HG03097 (cell line): Measurements from ENCODE around the gene PDE4B.

Source experiments
- ATAC-seq: cut with Tn5 transposase; IDR thresholded peaks from one replicate; pipeline ENCODE4 v1.9.1; 2021; ENCODE audit not compliant: unreplicated experiment, low FRiP score

Gene PDE4B

DNA sequence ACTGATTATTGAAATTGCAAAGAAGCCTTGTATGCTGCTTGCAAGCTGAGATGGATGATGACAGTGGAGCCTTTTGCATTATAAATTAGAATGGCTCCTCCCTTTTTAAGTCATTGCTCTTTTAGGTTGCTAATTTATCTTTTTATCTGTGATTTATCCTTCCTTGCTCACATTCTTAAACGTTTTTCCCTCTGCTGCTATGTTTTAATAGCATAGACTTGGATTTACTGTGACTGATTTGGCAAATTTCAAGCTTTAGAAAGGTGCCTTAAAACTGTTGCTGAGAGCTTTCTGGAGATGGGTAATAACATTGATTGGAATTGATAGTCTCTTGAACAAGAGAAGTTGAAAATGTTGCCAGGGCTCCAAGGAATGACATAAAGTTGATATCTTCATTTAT, 427.8 kb downstream of the PDE4B start:
- ATAC-seq: no peak

- ATAC-seq: no peak
Measured at GRCh38 chr1:66223681-66224080, 431.0 kb downstream of the PDE4B start.

GRCh38 chr1:66226985-66227384, 434.3 kb downstream of the PDE4B start:
- no peak for ATAC-seq

DNA sequence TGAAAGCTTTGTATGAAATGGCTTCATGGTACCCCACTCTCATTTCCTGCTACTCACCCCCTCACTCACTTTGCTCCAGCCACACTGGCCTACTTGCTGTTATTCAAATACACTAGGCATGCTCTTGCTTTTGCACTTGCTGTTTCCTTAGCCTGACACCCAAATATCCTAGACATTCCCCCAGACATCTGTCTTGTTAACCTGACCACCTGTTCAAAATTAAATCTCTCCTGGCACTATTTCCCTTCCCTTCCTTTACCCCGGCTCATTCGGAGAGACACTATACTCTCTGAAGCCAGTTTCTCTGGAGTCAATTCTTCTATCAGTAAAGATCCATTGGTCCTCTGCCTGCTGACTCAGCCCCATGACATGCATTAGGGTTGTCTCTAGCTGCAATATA, 435.3 kb downstream of the PDE4B start:
- no peak for ATAC-seq

GRCh38 chr1:66231217-66231616, 438.5 kb downstream of the PDE4B start:
- no peak for ATAC-seq

DNA sequence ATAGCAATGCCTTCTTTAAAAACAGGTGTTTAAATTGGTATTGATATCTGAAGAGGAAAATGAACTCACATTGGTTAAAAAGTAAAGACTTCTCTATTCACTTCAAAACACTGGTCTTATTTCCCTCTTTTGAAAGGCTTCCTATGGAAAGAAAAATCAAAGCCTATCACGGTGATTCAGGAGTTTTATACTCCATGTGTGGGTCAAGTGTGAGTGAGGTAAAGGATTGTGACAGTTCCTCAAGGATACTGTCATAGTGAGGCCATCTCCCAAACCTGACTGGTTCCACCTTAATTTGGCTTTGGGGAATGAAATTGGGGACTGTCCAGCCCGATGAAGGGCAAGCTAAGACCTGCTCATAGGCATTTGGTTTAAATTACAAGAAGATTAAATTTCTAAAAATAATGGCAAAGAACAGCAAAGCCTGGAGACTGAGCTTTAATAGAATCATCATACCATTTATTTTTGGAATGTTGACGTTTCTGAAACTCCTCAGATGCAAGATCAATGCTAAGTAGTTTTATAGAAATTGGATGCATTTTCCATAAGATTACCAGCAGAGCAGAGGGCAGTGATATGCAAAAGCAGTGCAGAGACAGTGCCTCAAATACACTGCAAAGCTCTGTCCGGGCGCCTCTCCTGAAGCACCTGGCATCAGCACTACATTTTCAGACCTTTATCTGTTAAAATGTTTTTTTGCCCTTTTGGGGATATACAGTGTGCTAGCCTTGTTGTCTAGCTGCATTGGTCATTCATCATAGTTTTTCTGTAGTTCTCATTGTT, 439.2 kb downstream of the PDE4B start:
- no peak for ATAC-seq

DNA sequence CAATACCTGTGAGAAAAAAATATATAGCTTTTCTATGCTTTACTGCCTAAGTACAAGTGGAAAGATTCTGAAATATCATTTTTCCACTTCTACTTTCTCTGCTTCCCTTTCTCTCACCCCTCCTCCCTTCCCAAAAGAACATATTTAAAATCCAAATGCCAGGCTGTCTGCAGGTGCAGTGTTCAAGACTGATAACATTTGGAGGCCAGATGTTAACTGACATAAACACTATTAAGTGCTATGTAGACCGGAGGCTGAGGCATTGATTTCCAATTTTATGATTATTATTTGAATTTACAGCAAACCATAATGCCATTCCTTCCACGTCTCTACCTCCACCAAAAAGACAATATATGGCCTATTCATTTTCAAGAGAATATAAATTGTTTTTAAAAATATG, 444.3 kb downstream of the PDE4B start:
- ATAC-seq: no peak

- no peak for ATAC-seq
Measured at GRCh38 chr1:66237722-66238479, 445.2 kb downstream of the PDE4B start.

DNA sequence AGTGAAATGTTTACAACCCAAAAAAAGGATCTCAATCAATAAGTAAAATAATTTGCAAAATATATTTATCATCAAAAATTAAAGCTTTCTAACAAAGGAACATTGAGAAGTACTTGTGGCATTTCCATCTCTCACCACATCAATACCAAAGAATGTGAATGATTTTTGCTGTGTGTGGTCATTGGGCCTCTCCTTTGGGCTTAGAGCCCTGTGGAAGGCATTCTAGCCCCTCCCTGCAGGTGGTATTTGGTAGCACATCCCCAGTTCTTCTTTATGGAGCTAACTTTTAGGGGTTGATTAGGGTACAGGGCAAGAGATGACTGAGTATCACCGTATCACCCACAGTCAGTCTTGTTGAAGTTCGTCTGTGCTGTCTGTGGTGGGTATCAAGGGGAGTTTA, 447.1 kb downstream of the PDE4B start:
- no peak for ATAC-seq

- ATAC-seq: no peak
Measured at GRCh38 chr1:66240491-66241484, 448.1 kb downstream of the PDE4B start.

DNA sequence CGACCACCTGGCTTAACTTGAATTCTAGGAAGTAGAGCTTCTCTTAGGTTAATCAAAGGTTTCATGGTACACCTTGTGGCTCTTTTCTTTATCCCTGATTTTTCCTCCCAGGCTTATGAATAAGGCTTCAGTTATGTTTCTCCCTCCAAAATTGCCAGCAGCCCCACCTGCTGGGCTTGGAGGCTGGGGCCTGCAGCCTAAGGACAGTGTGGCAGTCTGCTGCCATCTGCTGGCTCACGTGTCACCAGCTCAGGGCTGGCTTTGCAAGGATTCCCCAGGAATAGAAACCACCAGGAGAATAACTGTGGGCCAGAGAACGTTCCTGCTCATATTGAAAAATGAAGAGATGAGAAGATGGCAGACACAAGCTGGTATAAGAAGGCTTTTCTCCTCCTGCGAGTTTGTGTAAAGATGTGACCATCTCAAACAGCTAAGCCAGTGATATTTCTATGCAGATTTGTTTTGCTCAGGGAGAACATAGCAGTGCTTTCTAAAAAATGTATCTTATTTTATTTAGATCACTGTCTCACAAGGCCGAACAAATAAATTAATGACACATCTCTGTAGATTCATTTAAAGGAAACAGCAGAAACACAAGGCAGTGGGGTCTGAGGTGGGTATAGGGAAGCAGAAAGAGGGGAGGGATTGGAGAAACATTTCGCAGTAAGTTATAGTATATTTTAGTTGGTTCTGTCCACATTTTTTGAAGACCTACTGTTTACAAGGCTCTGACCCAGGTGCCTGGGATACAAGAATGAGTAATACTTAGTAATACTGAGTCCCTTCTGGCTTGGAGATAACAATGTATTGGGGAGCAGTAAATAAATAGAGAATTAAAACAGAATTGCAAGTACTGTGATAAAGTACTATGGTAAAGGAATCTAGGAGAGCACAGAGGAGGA, 450.2 kb downstream of the PDE4B start:
- ATAC-seq: no peak

- ATAC-seq: no peak
Measured at GRCh38 chr1:66243548-66244130, 450.9 kb downstream of the PDE4B start.

DNA sequence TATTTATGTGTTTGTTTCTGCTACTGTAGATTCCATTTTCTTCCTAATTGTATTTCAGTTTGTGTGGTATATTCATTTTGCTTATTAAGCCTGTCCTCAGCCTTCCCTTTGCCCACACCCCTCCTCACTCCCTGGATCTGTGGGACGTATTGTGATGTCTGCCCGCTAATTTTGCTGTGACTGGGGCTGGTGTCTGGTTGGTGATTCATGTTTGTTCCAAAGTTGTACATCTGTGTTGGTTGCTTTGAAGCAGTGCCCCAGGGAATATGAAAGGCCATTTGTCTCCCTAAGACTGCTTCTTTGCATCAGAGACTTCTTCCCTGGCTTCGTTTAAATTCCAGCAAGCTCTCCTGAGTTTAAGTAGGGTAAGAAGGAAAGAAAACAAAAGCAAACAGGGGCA, 451.7 kb downstream of the PDE4B start:
- ATAC-seq: no peak

DNA sequence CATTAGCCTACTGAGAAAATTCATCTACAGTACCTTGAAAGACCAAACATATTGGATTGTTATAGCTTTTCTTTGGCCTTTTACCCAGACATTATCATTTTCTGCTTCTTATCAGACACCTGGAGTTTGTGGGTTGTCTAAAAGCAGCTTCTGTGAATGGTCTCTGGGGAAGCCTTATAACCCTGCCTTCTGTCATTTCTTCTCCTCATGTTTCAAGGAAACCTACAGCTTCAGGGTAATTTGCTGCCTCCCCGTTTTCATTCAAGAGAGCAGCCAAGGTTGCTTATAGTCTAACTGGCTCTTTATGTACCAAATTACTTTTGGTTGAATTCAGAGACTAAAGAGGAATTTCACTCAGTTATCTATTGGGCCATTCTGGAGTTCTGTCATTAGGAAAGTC, 453.0 kb downstream of the PDE4B start:
- no peak for ATAC-seq

- no peak for ATAC-seq
Measured at GRCh38 chr1:66246351-66247269, 453.9 kb downstream of the PDE4B start.

DNA sequence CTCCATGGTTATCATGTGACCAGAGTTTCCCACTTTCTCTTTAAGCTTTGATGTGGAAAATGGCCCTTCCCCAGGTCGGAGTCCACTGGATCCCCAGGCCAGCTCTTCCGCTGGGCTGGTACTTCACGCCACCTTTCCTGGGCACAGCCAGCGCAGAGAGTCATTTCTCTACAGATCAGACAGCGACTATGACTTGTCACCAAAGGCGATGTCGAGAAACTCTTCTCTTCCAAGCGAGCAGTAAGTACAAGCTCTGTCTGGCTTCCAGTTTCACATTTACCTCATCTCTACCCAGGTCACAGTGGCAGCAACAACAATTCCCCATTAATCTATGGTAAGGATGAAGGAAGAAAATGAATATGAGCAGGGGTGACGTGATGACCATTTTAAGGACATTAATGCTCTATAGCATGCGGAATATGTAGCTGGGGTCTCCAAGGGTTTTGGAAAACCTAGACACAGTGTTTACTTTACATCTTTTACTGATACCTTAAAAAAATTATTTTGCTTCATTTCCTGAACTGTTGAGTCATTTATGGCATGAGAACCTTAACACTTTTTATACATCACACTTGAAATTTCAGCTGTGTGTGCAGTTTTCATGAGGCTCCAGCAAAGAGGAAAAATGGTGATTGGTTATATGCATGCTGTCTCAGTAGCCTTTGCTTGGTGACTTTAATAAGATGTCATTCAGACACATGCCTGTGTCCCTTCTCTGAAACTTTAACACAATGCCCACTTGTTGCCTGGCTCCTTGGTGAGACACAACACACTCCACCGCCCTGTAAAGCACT, 454.9 kb downstream of the PDE4B start:
- ATAC-seq: no peak

GRCh38 chr1:66248257-66248656, 455.6 kb downstream of the PDE4B start:
- ATAC-seq: no peak

DNA sequence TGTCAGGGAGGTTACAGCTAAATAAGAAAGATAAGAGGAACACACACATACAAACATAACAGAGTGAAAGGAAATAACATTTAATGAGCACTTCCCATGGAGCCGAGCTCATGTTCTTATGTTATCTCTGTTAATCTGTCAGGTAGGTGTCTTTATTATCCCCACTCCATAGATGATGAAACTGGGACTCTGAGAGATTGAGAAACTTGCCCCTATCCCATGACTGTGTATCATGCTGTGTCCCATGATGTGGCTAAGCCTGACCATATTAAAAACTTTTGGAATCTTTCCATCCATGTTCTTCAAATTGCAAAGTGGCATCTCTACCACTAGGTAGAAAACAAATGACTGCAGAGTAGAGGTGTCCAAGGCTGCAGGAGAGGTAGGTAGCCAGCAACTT, 456.1 kb downstream of the PDE4B start:
- no peak for ATAC-seq
